EL (cell line): Measurements from ENCODE around the gene SART3.

Experiments
- DNase-seq: peaks from one replicate; pipeline ENCODE4 v3.0.0-alpha.2; 2016

Gene SART3

GRCh38 chr12:108560752-108561719, at the start of gene SART3:
SART3 (minus strand) TSS chr12:108561173; CDS start chr12:108561154, 19 bp downstream.
- DNase-seq = peak; percentile 89

GRCh38 chr12:108610336-108610815, 49.4 kb upstream of the SART3 start:
- no peak for DNase-seq

- DNase-seq = peak; percentile 59
Observed at GRCh38 chr12:108609537-108610335, 48.8 kb upstream of the SART3 start.

- no peak for DNase-seq
Observed at GRCh38 chr12:108608616-108609015, 47.6 kb upstream of the SART3 start.

GRCh38 chr12:108607981-108608600, 47.1 kb upstream of the SART3 start:
- DNase-seq = no peak

GRCh38 chr12:108606492-108606891, 45.5 kb upstream of the SART3 start:
- no peak for DNase-seq

- no peak for DNase-seq
Observed at GRCh38 chr12:108605690-108606406, 44.9 kb upstream of the SART3 start.

- DNase-seq = peak; percentile 43
Observed at GRCh38 chr12:108605000-108605689, 44.2 kb upstream of the SART3 start.

GRCh38 chr12:108604208-108604941, 43.4 kb upstream of the SART3 start:
- DNase-seq = no peak

GRCh38 chr12:108603743-108604142, 42.8 kb upstream of the SART3 start:
- no peak for DNase-seq

GRCh38 chr12:108602976-108603704, 42.2 kb upstream of the SART3 start:
- no peak for DNase-seq

GRCh38 chr12:108602209-108602705, 41.3 kb upstream of the SART3 start:
- DNase-seq = no peak

- no peak for DNase-seq
Observed at GRCh38 chr12:108600702-108601007, 39.7 kb upstream of the SART3 start.

GRCh38 chr12:108599948-108600701, 39.2 kb upstream of the SART3 start:
- DNase-seq = no peak

GRCh38 chr12:108599541-108599940, 38.6 kb upstream of the SART3 start:
- DNase-seq = no peak

- no peak for DNase-seq
Observed at GRCh38 chr12:108598553-108599250, 37.7 kb upstream of the SART3 start.

- peak; percentile 46 for DNase-seq
Observed at GRCh38 chr12:108597559-108598471, 36.8 kb upstream of the SART3 start, which contains the start of gene TMEM119. TMEM119 (minus strand) TSS chr12:108598084; CDS start chr12:108592383, 5,701 bp downstream.
